ENCODE measurements around the gene SMO. TPM values are rescaled to one million over a fixed set of nuclear protein-coding genes. Genes with fewer than 3 reads are reported as not detected.
A peak's percentile ranks its signal among the peaks of the same experiment; 100 is the strongest.
"Not testable (repeated sequence)": the region's sequence is repeated elsewhere in the genome, so short reads cannot be mapped to it uniquely, and the experiment has no call there.

SMO gene
- total RNA-seq, 1 donor from 2014 or later, result 22.1 TPM

GRCh38 chr7:129169686-129170440 is 18.6 kb upstream of the SMO start:
- ATAC-seq, result peak; percentile 31
- DNase-seq (ENCODE audit: low spot score), result no peak

DNA sequence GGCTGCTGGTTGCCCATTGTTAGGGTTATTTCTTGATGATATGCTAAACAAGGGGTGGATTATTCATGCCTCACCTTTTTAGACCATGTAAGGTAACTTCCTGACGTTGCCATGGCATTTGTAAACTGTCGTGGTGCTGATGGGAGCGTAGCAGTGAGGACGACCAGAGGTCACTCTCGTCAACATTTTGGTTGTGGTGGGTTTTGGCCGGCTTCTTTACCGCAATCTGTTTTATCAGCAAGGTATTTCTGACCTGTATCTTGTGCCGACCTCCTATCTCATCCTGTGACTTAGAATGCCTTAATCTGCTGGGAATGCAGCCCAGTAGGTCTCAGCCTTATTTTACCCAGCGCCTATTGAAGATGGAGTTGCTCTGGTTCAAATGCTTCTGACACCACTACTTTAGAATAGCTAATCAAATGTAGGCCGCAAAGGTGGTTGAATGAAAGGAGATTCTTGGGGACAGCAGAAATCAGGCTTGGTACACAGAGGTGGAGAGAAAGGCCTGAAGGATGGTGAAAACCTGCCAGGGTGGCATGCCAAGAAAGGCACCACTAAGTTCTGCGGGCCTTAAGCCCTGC is 17.9 kb upstream of the SMO start:
- ATAC-seq (no peak), DNase-seq (ENCODE audit: low spot score) (no peak)

DNA sequence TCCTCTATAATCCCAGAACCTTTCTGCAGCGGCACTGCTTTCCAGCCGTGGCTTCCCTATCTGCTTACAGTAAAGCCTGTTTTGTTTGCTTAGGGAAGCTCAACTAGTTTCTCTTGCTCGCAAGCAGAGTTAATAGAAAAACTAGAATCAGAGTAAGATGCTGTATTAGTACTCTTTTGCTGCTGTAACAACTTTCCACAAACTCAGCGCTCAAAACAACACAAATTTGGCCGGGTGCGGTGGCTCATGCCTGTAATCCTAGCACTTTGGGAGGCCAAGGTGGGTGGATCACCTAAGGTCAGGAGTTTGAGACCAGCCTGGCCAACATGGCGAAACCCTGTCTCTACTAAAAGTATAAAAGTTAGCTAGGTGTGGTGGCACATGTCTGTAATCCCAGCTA is 14.6 kb upstream of the SMO start:
- ATAC-seq; DNase-seq (ENCODE audit: low spot score): not testable (repeated sequence)

GRCh38 chr7:129176916-129177710 is 11.3 kb upstream of the SMO start:
- DNase-seq (ENCODE audit: low spot score), result no peak
- no peak for ATAC-seq

- no peak for DNase-seq (ENCODE audit: low spot score)
- no peak for ATAC-seq
These were observed 3.3 kb upstream of the SMO start for GRCh38 chr7:129184981-129185670.

GRCh38 chr7:129186749-129187260 is 1.6 kb upstream of the SMO start:
- DNase-seq (ENCODE audit: low spot score), result no peak
- ATAC-seq, result no peak

- DNase-seq (ENCODE audit: low spot score) (no peak), ATAC-seq (no peak)
These were observed 607 bp upstream of the SMO start for GRCh38 chr7:129187681-129188371.

GRCh38 chr7:129188892-129189660 is 643 bp downstream of the SMO start:
- DNase-seq (ENCODE audit: low spot score) (no peak), ATAC-seq (peak; percentile 67)

DNA sequence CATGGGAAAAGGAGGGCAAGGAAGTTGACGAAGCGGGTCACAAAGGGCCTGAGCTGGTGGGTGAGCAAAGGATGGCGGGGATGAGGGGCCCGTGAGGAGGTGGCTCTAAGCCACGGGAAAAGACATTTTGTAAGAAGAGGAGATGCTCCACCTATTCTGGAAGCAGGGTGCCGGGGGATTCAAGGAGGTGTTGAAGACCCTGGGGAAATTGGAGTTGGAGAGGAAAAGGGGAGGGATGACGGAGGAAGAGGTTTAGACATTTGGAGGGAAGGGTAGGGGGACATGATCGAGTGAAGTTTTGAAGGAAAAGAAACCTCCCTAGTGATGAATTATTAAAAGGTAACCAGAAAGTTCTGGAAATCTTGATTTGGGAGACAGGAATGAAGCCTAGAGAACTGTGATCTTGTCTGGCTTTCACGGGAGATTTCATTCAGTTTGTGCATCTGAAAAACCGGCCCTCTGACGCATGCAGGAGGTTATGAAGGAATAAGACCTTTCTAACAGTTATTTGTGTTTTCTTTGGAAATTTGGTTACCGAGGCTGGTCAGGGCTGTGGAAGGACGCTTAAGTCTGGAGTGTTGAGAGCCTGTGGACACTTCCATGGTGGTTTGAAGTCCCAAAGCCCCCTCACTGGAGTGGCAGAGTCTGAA is 1.4 kb downstream of the SMO start:
- DNase-seq (ENCODE audit: low spot score), result no peak
- no peak for ATAC-seq

GRCh38 chr7:129191272-129191671 is 2.8 kb downstream of the SMO start:
- ATAC-seq, result peak; percentile 9
- no peak for DNase-seq (ENCODE audit: low spot score)

GRCh38 chr7:129193892-129194291 is 5.5 kb downstream of the SMO start:
- ATAC-seq, result no peak

GRCh38 chr7:129197771-129198170 is 9.3 kb downstream of the SMO start:
- DNase-seq (ENCODE audit: low spot score) (no peak), ATAC-seq (no peak)

More at GRCh38 chr7:129193892-129194291, 5.5 kb downstream of the SMO start:
- no peak for DNase-seq (ENCODE audit: low spot score)

GRCh38 chr7:129199406-129199805 is 11.0 kb downstream of the SMO start:
- no peak for ATAC-seq

GRCh38 chr7:129202058-129202777 is 13.8 kb downstream of the SMO start:
- ATAC-seq, result peak; percentile 3
- no peak for DNase-seq (ENCODE audit: low spot score)

More at GRCh38 chr7:129199406-129199805, 11.0 kb downstream of the SMO start:
- no peak for DNase-seq (ENCODE audit: low spot score)

DNA sequence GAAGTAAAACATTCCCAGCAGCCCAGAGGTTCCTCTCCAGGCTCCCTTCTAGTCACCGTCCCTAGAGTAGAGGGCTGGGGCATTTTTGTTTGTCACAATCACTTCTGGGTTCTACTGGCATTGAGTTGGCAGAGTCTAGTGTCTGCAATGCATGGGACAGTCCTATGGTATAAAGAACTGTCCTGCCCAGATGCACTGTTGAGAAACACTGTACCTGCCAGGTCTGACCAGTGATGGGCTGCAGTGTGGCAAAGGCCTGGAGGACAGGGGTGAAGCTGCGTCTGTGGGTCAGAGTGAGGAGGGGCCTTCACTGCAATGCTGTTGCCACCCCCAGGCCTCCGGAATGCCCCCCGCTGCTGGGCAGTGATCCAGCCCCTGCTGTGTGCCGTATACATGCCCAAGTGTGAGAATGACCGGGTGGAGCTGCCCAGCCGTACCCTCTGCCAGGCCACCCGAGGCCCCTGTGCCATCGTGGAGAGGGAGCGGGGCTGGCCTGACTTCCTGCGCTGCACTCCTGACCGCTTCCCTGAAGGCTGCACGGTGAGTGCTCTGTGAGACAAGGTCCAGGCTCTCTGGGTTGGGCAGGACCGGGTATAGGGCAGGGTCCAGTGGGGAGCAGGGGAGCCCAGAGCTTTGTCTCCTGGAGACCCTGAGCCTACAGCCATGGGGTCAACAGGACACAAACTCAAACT is 14.8 kb downstream of the SMO start:
- ATAC-seq, result peak; percentile 67
- no peak for DNase-seq (ENCODE audit: low spot score)

GRCh38 chr7:129205126-129205818 is 16.8 kb downstream of the SMO start:
- no peak for DNase-seq (ENCODE audit: low spot score)
- ATAC-seq, result no peak
